HG03064 (cell line): Measurements from ENCODE around the gene NPC1.
"Not testable (repeated sequence)": the region's sequence is repeated elsewhere in the genome, so short reads cannot be mapped to it uniquely, and the experiment has no call there.

ENCODE experiments used
- ATAC-seq: cut with Tn5 transposase; IDR thresholded peaks from one replicate; pipeline ENCODE4 v1.9.1; 2021; ENCODE audit warnings: low read depth; ENCODE audit not compliant: unreplicated experiment

The NPC1 gene

GRCh38 chr18:23578067-23578701 is 8.1 kb downstream of the NPC1 start:
- no peak for ATAC-seq

GRCh38 chr18:23577521-23577920 is 8.8 kb downstream of the NPC1 start:
- ATAC-seq: not testable (repeated sequence)

DNA sequence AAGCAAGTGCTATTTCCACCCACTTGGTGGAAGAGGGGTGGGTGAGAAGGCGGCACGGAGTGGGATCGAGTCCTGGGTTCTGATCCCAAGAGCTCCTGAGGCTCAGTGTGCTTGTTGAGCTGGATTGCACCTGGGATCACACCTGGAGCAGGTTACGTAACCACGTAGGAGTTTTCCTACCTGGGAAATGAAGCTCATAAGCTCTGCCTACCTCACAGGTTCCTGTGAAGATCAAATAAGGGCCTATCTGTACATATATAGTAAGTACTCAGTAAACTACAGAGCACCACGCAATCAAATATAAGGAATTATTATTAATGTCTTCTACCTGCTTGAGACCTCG is 11.0 kb downstream of the NPC1 start:
- ATAC-seq: no peak

DNA sequence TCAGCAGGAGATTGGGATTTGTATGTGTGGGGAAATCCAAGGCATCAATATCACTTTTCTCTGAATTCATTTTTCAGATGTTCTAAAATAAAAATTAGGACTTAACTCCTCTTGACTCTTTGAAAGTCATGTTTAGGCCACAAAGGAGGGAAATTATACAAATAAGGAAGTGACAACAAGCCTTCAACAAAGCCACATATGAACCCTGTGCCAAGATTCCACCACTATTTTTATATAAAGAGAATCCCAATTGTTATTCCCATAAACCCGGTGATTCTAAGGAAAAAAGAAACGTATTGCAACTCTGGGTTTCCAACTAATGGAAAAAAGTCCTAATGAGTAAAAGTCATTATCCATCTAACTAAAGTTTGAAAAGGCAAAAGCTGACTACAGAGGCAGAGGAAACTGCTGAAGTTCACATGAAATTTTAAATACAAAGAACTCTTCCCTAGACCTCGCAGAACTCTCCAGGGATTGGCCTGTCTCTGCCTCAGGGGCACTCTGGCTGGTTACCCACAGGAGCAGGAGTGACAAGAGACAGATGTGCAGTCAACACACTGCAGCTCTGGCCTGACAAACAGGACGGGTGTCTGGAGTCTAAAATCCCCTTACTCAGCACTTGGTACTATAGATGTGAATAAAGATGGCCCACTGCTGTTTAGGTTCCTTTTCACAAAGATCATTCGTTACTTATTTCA is 11.5 kb downstream of the NPC1 start:
- no peak for ATAC-seq

GRCh38 chr18:23573626-23574431 is 12.5 kb downstream of the NPC1 start:
- no peak for ATAC-seq

DNA sequence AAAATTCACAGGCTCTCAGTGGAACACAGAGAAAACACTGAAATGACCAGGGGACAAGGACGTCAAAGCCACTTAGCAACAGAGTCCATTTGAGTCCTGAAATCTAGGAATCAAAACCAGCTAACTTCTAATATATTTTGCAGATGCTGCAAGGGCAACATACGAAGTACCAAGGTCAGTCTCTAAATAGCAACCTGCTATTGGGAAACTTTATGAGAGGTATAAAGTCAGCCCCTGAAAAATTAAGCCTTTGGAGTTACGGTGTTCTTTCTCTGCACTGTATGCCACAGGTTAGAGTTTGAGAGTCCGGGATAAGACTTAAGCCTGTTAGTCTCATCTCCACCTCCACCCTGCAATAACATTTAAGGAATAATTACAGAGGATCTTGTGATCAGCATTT is 13.3 kb downstream of the NPC1 start:
- ATAC-seq: no peak

GRCh38 chr18:23572570-23572969 is 13.7 kb downstream of the NPC1 start:
- no peak for ATAC-seq

GRCh38 chr18:23572012-23572411 is 14.3 kb downstream of the NPC1 start:
- no peak for ATAC-seq

GRCh38 chr18:23570912-23571504 is 15.3 kb downstream of the NPC1 start:
- no peak for ATAC-seq

- no peak for ATAC-seq
Observed at GRCh38 chr18:23569299-23570063, 16.8 kb downstream of the NPC1 start.

GRCh38 chr18:23568281-23569138 is 17.8 kb downstream of the NPC1 start:
- ATAC-seq: no peak

DNA sequence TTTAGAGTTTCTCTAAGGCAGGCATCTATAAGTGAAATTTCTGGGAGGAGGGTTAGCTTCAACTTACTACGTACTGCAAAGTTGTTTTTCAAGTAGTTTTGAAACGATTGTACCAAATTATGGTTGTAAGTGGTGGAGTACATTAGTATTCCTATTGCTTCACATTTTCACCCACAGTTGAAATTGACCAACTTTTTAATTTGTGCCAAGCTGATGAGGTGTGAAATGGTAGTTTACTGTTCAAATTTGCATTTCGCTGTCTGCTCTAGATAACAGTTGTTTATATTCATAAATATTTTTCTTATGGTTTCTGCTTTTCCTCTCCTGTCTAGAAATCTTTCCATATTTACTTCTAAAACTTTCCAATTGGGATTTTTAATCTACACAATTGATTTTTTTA is 18.6 kb downstream of the NPC1 start:
- no peak for ATAC-seq

DNA sequence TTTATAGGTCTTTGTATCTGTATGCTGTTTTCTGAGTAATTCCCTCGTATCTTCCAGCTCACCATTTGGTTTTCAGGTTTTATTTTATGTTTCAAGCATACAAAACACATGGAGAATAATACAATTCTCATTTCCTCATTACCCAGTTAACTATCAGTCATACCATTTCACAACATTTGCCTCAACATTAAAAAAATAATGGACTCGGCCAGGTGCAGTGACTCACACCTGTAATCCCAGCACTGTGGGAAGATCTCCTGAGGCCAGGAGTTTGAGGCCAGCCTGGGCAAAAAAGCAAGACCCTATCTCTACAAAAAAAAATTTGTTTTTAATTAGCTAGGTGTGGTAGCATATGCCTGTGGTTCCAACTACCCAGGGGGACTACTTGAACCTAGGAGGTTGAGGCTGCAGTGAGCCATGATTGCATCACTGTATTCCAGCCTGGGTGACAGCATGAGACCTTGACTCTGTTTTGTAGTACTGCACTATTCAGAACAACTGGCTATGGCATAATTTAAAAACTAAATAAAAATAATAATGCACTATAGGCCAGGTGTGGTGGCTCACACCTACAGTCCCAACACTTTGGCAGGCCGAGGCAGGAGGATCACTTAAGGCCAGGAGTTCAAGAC is 20.3 kb downstream of the NPC1 start:
- no peak for ATAC-seq

- ATAC-seq: no peak
Observed at GRCh38 chr18:23563377-23564043, 22.8 kb downstream of the NPC1 start.

DNA sequence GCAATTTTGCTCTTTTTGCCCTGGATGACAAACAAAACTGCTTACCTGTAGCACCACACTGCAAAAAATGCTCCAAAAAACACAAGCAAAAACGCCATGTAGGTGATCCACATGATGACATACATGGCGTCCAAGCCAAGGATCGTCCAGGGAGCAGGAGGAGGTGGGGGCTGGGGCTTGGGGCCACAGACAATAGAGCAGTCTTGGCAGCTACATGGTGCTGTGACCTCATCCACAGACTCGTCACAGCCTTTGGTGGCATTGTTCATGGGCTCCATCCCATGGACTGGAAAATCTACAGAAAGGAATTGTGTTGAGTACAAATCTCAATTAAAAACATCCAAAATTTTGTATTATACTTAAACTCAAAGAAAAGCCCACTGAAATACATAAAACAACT is 26.1 kb downstream of the NPC1 start:
- ATAC-seq: no peak

- not testable (repeated sequence) for ATAC-seq
Observed at GRCh38 chr18:23557511-23557910, 28.8 kb downstream of the NPC1 start.

- ATAC-seq: no peak
Observed at GRCh38 chr18:23556145-23556780, 30.0 kb downstream of the NPC1 start.

- no peak for ATAC-seq
Observed at GRCh38 chr18:23553887-23554286, 32.4 kb downstream of the NPC1 start.
